Keratinocyte (primary cell): Measurements from ENCODE around the gene GEMIN2. TPM values are rescaled to one million over a fixed set of nuclear protein-coding genes. Genes with fewer than 3 reads are reported as not detected.

Experiments used
- DNase-seq: peaks from one replicate; pipeline ENCODE4 v3.0.0-alpha.2; 2011; ENCODE audit warnings: low read depth, missing footprints, low spot score
- FAIRE-seq: peaks from 2 replicates; lab custom pipeline; 2011; peaks lifted over from hg19 to GRCh38; lab: Jason Lieb, UNC
- H2AFZ ChIP-seq: 2 replicates; pipeline ENCODE4 v1.6.0; 2012; ENCODE audit warnings: low read length, control low read depth, inconsistent platforms; ENCODE audit not compliant: control insufficient read depth
- H3K27ac ChIP-seq: 2 replicates; pipeline ENCODE4 v1.5.1; 2011; ENCODE audit warnings: low read length; ENCODE audit not compliant: control insufficient read depth, insufficient read depth
- H3K27me3 ChIP-seq: 3 replicates; pipeline ENCODE4 v1.6.0; 2011; ENCODE audit warnings: low read length; ENCODE audit not compliant: control insufficient read depth, insufficient read depth; ENCODE audit errors: extremely low read depth
- H3K36me3 ChIP-seq, 2 experiments: 2 replicates in 1 of 2; 3 replicates in 1 of 2; pipeline ENCODE4 v1.5.1; 2011; ENCODE audit warnings: low read length in 2 of 2, mild to moderate bottlenecking in 1 of 2; ENCODE audit not compliant: control insufficient read depth in 2 of 2, insufficient read depth in 2 of 2; ENCODE audit errors: extremely low read depth in 1 of 2
- H3K4me1 ChIP-seq: 3 replicates; pipeline ENCODE4 v1.5.1; 2011; ENCODE audit warnings: low read length; ENCODE audit not compliant: control insufficient read depth, insufficient read depth; ENCODE audit errors: extremely low read depth
- H3K4me2 ChIP-seq: 3 replicates; pipeline ENCODE4 v1.6.0; 2011; ENCODE audit warnings: low read depth, low read length; ENCODE audit not compliant: control insufficient read depth, insufficient read depth; ENCODE audit errors: extremely low read depth
- H3K4me3 ChIP-seq, 3 experiments: fragments of 200-600 bp in 1 of 3; sonication (generic) in 1 of 3; 2 replicates in 2 of 3; 3 replicates in 1 of 3; pipeline ENCODE4 v1.5.1; 2011 to 2016; ENCODE audit warnings: low read length in 3 of 3, mild to moderate bottlenecking in 3 of 3, control low read depth in 2 of 3, inconsistent platforms in 1 of 3, low read depth in 1 of 3, mixed read lengths in 1 of 3, mixed run types in 1 of 3, moderate library complexity in 1 of 3; ENCODE audit not compliant: control insufficient read depth in 2 of 3, insufficient read depth in 2 of 3; ENCODE audit errors: extremely low read depth in 1 of 3
- H3K79me2 ChIP-seq: 2 replicates; pipeline ENCODE4 v1.6.0; 2012; ENCODE audit warnings: low read length; ENCODE audit not compliant: control insufficient read depth, insufficient read depth
- H3K9ac ChIP-seq: 3 replicates; pipeline ENCODE4 v1.6.0; 2011; ENCODE audit warnings: low read length; ENCODE audit not compliant: control insufficient read depth, insufficient read depth; ENCODE audit errors: extremely low read depth
- H3K9me1 ChIP-seq: 3 replicates; pipeline ENCODE4 v1.6.0; 2011; ENCODE audit warnings: low read length; ENCODE audit not compliant: control insufficient read depth, insufficient read depth; ENCODE audit errors: extremely low read depth
- H3K9me3 ChIP-seq: 2 replicates; pipeline ENCODE4 v1.5.1; 2012; ENCODE audit warnings: low read depth, low read length; ENCODE audit not compliant: control insufficient read depth
- H4K20me1 ChIP-seq: 3 replicates; pipeline ENCODE4 v1.6.0; 2011; ENCODE audit warnings: low read length; ENCODE audit not compliant: control insufficient read depth, insufficient read depth; ENCODE audit errors: extremely low read depth
- EZH2 ChIP-seq: IDR thresholded peaks from one replicate; pipeline ENCODE4 v1.6.1; 2012; ENCODE audit warnings: inconsistent platforms, mild to moderate bottlenecking, low read length, moderate library complexity
- dilution Hi-C: fragments of 300-500 bp; cut with MboI; formaldehyde crosslinking; loops from one replicate; pipeline ENCODE4 v1.7.0; 2020; ENCODE audit warnings: low sequenced_read_pairs; ENCODE audit not compliant: extremely low pct_ligation_motif_present
- polyA plus RNA-seq, 5 experiments: library from polyadenylated mRNA; depleted of rRNA in 3 of 5; stranded (reverse) in 3 of 5; stranded (forward) in 1 of 5; unstranded in 1 of 5; fragments of >200 nt; gene quantifications; 1 replicate in 1 of 5; 2 replicates in 3 of 5; 3 replicates in 1 of 5; pipeline versions ENCODE4 v1.2.1 to v1.2.3, GENCODE V29; 2011 to 2012; ENCODE audit warnings: missing spikeins in 2 of 5, low read depth in 1 of 5, low replicate concordance in 1 of 5
- TF ChIP-seq, protein P1 (sequence below), 3 experiments: IDR thresholded peaks in 1 of 3; conservative IDR thresholded peaks in 1 of 3; optimal IDR thresholded peaks in 1 of 3; 2 replicates in 2 of 3; 3 replicates in 1 of 3; pipeline versions ENCODE3 to v1.5.1; 2011; ENCODE audit warnings: low read length in 3 of 3, mild to moderate bottlenecking in 3 of 3, moderate library complexity in 2 of 3, control low read depth in 1 of 3, inconsistent platforms in 1 of 3; ENCODE audit not compliant: insufficient read depth in 2 of 3; ENCODE audit errors: extremely low read depth in 1 of 3

Gene GEMIN2
- polyA plus RNA-seq, 1 donor (not counting 4 experiments of a cell fraction or from before 2014, with no cell fraction given), result 28.7 TPM

DNA sequence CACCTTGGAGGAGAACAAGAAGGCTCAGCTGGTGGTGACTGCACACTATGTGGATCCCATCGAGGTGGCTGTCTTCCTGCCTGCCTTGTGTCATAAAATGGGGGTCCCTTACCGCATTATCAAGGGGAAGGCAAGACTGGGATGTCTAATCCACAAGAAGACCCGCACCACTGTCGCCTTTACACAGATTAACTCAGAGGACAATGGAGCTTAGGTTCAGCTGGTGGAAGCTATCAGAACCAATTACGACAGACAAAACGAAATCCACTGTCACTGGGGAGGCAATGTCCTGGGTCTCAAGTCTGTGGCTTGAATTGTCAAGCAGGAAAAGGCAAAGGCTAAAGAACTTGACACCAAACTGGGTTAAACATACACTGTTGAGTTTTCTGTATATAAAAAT, 43.4 kb downstream of the GEMIN2 start:
- Histone ChIP-seq H4K20me1 (no peaks in the 10 kb centered on the region), H3K4me2 (no peak overlapping the region), H3K9me1 (no peaks in the 10 kb centered on the region), H3K79me2 (peaks cover 15% of the 10 kb centered on the region), H3K36me3 (peaks cover 6 to 18% of the 10 kb centered on the region in 2 experiments), H2AFZ (no peak overlapping the region), H3K9ac (no peak overlapping the region), H3K9me3 (no peaks in the 10 kb centered on the region), H3K27me3 (no peaks in the 10 kb centered on the region), H3K4me3 (no peak overlapping the region), H3K27ac (no peak overlapping the region), H3K4me1 (no peaks in the 10 kb centered on the region)
- dilution Hi-C loops, result no loop called here
- FAIRE-seq (no peak), DNase-seq (no peak)
- no peak for TF ChIP-seq EZH2
- TF ChIP-seq, protein P1, sequence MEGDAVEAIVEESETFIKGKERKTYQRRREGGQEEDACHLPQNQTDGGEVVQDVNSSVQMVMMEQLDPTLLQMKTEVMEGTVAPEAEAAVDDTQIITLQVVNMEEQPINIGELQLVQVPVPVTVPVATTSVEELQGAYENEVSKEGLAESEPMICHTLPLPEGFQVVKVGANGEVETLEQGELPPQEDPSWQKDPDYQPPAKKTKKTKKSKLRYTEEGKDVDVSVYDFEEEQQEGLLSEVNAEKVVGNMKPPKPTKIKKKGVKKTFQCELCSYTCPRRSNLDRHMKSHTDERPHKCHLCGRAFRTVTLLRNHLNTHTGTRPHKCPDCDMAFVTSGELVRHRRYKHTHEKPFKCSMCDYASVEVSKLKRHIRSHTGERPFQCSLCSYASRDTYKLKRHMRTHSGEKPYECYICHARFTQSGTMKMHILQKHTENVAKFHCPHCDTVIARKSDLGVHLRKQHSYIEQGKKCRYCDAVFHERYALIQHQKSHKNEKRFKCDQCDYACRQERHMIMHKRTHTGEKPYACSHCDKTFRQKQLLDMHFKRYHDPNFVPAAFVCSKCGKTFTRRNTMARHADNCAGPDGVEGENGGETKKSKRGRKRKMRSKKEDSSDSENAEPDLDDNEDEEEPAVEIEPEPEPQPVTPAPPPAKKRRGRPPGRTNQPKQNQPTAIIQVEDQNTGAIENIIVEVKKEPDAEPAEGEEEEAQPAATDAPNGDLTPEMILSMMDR (optimal IDR thresholded peaks at IDR 0.05 in 1 of 3, IDR thresholded peaks at IDR 0.05 in 1 of 3, conservative IDR thresholded peaks at IDR 0.05 in 1 of 3; ENCODE audit: extremely low read depth in 1 of 3, insufficient read depth in 2 of 3, low read length in 3 of 3), result no peak

DNA sequence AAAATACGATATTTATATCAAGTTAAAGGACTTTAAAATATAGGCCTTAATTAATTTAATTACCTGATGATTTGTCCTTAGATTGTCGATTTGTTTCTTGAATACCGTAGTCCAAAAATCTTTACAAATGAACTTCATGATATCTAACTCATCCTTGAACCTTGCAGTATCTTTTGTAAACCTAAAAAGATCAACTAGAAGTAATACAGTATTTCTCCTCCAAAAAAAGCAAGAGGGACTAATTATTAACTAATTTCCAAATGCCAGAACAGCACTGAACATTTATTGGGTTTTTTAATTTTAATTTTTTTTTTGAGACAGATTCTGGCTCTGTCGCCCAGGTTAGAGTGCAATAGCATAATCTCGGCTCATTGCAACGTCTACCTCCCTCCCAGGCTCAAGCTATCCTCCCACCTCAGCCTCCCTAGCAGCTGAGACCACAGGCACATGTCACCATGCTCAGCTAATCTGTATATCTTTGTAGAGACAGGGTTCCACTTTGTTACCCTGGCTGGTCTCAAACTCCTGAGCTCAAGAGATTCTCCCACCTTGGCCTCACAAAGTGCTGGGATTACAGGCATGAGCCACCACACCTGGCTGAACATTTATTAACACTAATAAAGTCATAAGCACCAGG, 44.2 kb downstream of the GEMIN2 start:
- no peak overlapping the region for H3K27ac ChIP-seq
- H3K27me3 ChIP-seq, result no peaks in the 10 kb centered on the region
- no peak overlapping the region for H3K4me2 ChIP-seq
- no peaks in the 10 kb centered on the region for H4K20me1 ChIP-seq
- no peaks in the 10 kb centered on the region for H3K4me1 ChIP-seq
- H2AFZ ChIP-seq, result no peak overlapping the region
- no peak for FAIRE-seq
- no peak for DNase-seq
- dilution Hi-C loops, result no loop called here
- no peaks in the 10 kb centered on the region for H3K9me3 ChIP-seq
- H3K9ac ChIP-seq, result no peak overlapping the region
- no peak overlapping the region for H3K4me3 ChIP-seq
- H3K79me2 ChIP-seq, result peaks cover 19% of the 10 kb centered on the region
- H3K36me3 ChIP-seq, result peaks cover 9 to 22% of the 10 kb centered on the region in 2 experiments
- H3K9me1 ChIP-seq, result no peaks in the 10 kb centered on the region
- TF ChIP-seq EZH2, result no peak
- TF ChIP-seq, protein P1 (optimal IDR thresholded peaks at IDR 0.05 in 1 of 3, IDR thresholded peaks at IDR 0.05 in 1 of 3, conservative IDR thresholded peaks at IDR 0.05 in 1 of 3; ENCODE audit: extremely low read depth in 1 of 3, insufficient read depth in 2 of 3, low read length in 3 of 3), result no peak
